Cortex of kidney (tissue), 1 donor: ENCODE measurements around the gene AMOTL1.
"Not testable (repeated sequence)": the region's sequence is repeated elsewhere in the genome, so short reads cannot be mapped to it uniquely, and the experiment has no call there.

ENCODE experiments used
- DNase-seq: peaks from one replicate; lab custom pipeline; 2025; lab: John Stamatoyannopoulos, UW

AMOTL1 gene

GRCh38 chr11:94877443-94878200, 109.5 kb downstream of the AMOTL1 start:
- no peak for DNase-seq

GRCh38 chr11:94879006-94879405, 110.8 kb downstream of the AMOTL1 start:
- DNase-seq, result no peak

GRCh38 chr11:94880216-94880615, 112.1 kb downstream of the AMOTL1 start:
- DNase-seq, result no peak

GRCh38 chr11:94882931-94883330, 114.8 kb downstream of the AMOTL1 start:
- DNase-seq, result no peak

- DNase-seq, result no peak
These were observed 115.7 kb downstream of the AMOTL1 start for GRCh38 chr11:94883878-94884277.

- no peak for DNase-seq
These were observed 116.2 kb downstream of the AMOTL1 start for GRCh38 chr11:94884376-94884775.

- DNase-seq, result no peak
These were observed 117.0 kb downstream of the AMOTL1 start for GRCh38 chr11:94885133-94885532.

GRCh38 chr11:94885581-94885980, 117.4 kb downstream of the AMOTL1 start:
- no peak for DNase-seq

GRCh38 chr11:94888204-94888603, 120.0 kb downstream of the AMOTL1 start:
- no peak for DNase-seq

GRCh38 chr11:94895451-94895850, 127.3 kb downstream of the AMOTL1 start:
- DNase-seq, result no peak

- no peak for DNase-seq
These were observed 127.8 kb downstream of the AMOTL1 start for GRCh38 chr11:94895971-94896370.

GRCh38 chr11:94897330-94897768, 129.2 kb downstream of the AMOTL1 start:
- no peak for DNase-seq

GRCh38 chr11:94907226-94907625, 139.1 kb downstream of the AMOTL1 start:
- DNase-seq, result no peak

- DNase-seq, result no peak
These were observed 141.2 kb downstream of the AMOTL1 start for GRCh38 chr11:94909371-94909820.

GRCh38 chr11:94910270-94910669, 142.1 kb downstream of the AMOTL1 start:
- DNase-seq, result no peak

- no peak for DNase-seq
These were observed 142.6 kb downstream of the AMOTL1 start for GRCh38 chr11:94910779-94911178.

GRCh38 chr11:94912806-94913205, 144.7 kb downstream of the AMOTL1 start:
- DNase-seq, result no peak

GRCh38 chr11:94913718-94914394, 145.7 kb downstream of the AMOTL1 start:
- not testable (repeated sequence) for DNase-seq

GRCh38 chr11:94920311-94920710, 152.2 kb downstream of the AMOTL1 start:
- no peak for DNase-seq

- no peak for DNase-seq
These were observed 154.3 kb downstream of the AMOTL1 start for GRCh38 chr11:94922321-94923003.

- DNase-seq, result no peak
These were observed 154.8 kb downstream of the AMOTL1 start for GRCh38 chr11:94923004-94923334.

- DNase-seq, result no peak
These were observed 156.0 kb downstream of the AMOTL1 start for GRCh38 chr11:94924171-94924572.

GRCh38 chr11:94924612-94925011, 156.5 kb downstream of the AMOTL1 start:
- no peak for DNase-seq
